ENCODE data around the gene NCAPG2.
"Not testable (repeated sequence)": the region's sequence is repeated elsewhere in the genome, so short reads cannot be mapped to it uniquely, and the experiment has no call there.

The NCAPG2 gene

DNA sequence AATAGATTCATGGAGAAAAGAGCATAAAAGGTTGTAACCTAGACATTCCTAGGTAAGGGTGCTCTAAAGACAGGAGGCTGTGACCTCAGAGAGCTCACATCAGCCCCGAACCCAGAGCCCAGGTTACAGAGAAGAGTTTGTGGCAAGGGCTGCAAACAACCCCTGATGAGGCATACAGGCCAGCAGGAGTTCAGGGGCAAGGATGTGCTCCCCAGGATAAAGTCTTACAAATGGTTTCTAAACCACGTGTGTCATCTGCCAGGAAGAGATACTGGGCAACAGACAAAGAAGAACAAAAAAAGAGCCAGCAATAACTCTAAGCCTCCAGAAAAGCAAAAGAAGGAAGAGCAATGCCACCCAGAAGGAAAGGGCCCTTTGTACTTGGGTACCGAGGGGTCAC lies 27.7 kb downstream of the NCAPG2 start:
- DNase-seq (ENCODE audit: low read depth in 4 of 4, low spot score in 1 of 4): no peak

DNA sequence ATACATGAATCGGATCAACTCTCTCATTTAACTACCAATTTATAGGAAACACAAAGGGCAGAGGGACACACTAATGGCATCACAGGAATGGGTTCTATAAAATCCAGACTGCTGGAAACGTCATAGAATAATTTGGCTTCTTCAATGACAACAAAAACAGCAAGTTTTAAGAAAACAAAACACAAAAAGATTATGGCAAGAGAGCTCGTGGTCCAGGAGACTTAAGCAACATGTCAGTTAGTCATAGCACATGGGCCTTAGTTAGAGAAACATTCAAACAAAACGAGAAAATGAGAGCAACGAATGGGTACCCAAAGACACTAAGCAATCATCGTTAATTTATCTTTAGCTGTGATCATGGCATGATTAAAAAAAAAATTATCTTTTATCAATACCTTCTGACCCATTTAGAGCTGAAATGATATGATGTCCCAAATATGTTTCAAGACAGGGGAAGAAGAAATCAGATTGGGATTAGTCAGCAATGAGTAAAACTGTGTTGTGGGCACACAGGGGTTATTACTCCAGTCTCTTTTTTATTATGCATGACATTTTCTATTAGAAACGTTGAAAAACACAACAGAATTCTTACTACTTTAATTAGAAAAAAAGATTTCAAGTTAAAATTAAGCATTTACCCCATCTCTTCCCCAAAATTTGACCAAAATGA lies 28.3 kb downstream of the NCAPG2 start:
- DNase-seq (ENCODE audit: low read depth in 4 of 4, low spot score in 1 of 4): no peak

DNA sequence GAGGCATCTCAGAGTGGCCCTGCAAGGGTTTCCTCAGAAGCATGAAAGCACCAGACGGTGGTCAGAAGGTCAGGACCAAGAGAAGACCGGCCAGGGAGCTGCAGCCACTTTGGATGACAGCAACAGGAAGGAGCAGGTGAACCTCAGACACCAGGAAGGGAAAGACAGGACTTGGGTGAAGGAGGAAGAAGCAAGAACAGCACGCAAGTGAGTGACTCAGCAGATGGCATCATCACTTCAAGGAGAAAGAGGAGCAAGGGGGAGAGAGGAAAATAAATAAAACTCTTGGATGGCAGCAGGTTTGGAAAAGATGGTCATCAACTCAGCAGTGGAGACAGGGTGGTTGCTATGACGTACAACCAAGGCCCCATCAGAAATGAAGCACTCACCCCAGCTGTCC lies 31.6 kb downstream of the NCAPG2 start:
- DNase-seq (ENCODE audit: low read depth in 4 of 4, low spot score in 1 of 4): no peak

DNA sequence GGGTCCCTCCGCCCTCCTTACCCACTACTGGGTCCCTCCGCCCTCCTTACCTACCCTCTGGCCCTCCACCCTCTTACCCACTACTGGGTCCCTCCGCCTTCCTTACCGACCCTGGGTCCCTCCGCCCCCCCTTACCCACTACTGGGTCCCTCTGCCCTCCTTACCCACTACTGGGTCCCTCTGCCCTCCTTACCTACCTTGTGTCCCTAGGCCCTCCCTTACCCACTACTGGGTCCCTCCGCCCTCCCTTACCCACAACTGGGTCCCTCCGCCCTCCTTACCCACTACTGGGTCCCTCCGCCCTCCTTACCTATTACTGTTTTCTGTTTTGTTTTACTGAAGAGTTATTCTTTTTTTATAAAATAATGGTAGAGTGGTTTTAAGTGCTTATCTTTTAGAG lies 36.5 kb downstream of the NCAPG2 start:
- DNase-seq (ENCODE audit: low read depth in 4 of 4, low spot score in 1 of 4): not testable (repeated sequence)

DNA sequence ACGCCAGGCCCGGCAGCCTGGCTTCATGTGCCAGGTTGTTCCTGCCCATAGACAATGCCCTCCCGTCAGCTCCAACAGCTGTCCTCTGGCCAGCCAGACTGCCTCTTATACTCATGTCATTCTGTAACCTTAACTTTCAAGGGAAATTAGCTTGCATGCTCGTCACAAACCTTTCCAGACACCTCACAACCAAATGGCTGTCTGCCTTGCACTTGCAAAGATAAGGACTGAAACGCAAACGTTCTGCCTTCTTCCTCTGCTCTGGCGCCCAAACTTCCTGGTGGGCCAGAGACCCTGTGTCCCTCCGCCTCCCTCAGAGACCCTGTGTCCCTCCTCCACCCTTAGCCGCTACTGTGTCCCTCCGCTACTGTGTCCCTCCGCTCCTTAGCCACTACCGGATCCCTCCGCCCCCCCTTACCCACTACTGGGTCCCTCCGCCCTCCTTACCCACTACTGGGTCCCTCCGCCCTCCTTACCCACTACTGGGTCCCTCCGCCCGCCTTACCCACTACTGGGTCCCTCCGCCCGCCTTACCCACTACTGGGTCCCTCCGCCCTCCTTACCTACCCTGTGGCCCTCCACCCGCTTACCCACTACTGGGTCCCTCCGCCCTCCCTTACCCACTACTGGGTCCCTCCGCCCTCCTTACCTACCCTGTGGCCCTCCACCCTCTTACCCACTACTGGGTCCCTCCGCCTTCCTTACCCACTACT lies 37.5 kb downstream of the NCAPG2 start:
- DNase-seq (ENCODE audit: low read depth in 4 of 4, low spot score in 1 of 4): not testable (repeated sequence)

DNA sequence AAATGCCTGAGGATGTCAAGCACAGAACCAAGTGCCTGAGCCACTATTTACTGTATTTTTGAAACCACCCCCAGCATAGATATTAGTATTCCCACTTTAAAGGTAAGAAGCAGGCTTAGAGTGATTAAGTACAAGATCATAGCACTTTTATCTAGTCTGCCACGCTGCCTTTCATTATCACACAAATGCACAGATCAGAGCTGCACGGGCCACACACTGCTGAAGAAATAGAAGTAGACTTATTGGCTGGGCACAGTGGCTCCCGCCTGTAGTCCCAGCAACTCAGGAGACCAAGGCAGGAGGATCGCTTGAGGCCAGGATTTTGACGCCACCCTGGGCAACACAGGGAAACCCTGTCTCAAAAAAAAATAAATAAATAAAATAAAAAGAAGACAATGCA lies 38.2 kb downstream of the NCAPG2 start:
- DNase-seq (ENCODE audit: low read depth in 4 of 4, low spot score in 1 of 4): no peak

DNA sequence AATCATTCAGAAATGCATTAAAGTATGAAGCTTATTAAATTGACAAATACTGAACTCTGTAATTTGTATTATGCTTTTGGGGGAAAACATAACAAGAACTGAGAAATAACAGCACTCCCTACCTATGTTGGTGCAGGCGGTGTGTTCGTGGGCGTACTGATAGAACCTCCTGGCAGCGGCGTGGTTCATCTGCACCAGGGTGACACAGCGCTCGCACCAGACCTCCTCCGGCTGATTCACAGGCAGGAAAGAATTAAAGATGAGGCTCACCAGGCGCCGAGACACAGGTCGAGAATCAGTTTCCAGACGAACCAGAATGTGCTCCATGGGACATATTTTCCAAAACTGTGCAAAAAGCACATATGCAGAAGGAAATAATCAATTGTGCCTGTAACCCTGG lies 40.2 kb downstream of the NCAPG2 start:
- no peak for DNase-seq (ENCODE audit: low read depth in 4 of 4, low spot score in 1 of 4)

DNA sequence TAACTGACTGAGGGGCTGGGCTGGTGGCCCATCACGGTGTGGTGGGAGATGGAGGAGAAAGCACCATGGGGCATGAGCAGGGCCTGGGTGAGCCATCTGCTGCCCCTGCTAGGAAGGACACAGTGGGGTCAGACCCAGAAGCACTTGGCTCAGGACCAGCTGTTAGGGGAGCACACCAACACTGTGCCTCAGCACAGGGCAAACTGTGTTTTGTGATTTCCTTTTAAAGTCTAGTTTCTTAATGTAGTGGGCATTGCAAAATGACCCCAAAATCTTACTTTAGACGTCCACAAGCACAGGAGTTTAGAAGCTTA lies 41.2 kb downstream of the NCAPG2 start:
- no peak for DNase-seq (ENCODE audit: low read depth in 4 of 4, low spot score in 1 of 4)

DNA sequence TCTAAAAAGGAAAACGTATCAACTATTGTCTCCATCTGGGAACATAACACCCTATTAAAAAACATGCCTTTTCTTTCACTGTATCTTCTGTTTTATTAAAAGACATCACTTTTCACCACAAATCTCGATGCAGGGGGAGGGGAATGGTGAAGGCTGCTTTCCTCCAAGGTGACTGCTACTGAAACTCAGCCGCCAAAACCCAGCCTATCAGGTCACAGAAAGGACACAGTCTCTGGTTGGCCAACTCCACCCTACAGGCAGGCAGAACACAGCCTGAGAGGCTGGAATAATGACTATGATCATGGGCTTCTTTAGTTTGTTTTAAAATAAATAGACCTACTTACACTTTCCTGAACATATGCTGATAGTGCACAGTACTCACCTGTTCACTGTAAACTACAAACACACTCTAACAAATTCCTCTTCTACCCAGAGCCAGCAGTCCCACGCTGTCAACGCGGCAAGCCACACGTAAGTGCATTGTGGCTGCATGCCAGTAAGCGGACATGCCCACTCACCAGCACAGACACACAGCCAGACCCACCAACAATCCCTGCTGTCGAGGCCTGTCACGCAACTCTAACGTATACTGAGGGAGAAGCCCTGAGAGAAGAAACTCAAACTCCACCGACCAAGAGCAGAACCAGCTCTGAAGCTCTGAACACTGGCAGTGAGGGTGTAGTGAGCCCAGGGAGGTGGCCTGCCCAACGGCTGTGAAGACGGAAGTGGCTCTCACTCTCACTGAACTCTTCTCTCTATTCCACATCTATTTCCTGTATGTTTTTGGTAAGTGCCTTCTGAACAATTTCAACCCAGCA lies 41.8 kb downstream of the NCAPG2 start:
- DNase-seq (ENCODE audit: low read depth in 4 of 4, low spot score in 1 of 4): no peak

DNA sequence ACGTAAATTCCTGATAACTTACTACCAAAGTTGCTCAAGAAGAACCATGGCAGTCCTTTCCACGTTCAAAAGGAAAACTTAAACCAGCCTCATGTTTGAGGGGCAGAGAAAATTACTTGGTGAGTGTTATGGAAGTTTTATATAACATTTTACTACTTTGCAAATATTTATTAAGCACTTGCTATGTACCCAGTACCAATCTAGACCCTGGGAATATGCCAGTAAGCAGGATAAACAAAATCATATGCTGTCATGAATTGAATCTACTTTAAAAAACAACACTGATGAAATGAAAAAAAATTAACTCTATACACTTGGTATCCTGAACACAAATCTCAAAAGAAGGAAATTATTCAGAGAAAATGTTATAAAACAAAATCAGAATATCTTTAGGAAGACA lies 46.1 kb downstream of the NCAPG2 start:
- no peak for DNase-seq (ENCODE audit: low read depth in 4 of 4, low spot score in 1 of 4)

DNA sequence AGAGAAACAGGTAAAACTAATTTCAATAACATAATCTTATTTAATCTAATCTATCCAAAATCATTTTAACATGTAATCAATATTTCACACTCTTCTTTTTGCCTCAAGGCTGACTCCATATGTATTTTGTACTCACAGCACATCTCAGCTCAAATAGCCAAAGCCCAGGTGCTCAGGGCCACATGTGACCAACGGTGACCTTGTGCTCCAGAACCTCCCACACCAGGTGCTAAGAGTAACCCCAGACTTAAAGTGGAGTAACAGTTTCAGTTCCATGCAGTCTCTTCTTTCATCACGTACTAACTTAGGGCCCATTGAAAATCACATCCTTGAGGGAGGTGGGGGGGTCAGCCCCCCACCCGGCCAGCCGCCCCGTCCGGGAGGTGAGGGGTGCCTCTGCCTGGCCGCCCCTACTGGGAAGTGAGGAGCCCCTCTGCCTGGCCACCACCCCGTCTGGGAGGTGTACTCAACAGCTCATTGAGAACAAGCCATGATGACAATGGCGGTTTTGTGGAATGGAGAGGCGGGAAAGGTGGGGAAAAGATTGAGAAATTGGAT lies 47.3 kb downstream of the NCAPG2 start:
- no peak for DNase-seq (ENCODE audit: low read depth in 4 of 4, low spot score in 1 of 4)

DNA sequence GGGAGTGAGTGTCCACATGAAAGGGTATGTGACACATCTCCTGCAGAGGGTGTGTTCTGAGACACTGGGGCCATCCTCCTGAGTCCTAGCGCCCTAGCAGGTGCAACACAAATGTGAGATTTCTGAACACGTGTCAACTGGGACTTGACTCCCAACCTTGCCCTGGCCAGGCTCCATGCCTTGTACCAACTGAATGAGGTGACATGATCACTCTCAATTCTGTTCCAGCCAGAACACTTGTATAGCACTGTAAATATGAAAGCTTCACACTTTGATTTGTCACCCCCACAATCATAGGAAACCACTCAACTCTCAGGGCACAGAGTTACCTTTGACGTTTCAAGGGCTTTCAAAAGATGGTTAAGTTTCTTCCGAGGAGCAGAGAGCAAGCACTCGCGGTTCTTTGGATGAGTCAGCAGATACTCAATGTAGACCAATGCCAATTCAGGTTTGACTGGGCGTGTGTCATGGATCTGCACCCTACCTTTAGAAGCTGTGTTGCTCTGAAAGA lies 48.6 kb downstream of the NCAPG2 start:
- peak in 3 of 4 experiments; percentile 21 to 57 (median 36) for DNase-seq (ENCODE audit: low read depth in 4 of 4, low spot score in 1 of 4)

DNA sequence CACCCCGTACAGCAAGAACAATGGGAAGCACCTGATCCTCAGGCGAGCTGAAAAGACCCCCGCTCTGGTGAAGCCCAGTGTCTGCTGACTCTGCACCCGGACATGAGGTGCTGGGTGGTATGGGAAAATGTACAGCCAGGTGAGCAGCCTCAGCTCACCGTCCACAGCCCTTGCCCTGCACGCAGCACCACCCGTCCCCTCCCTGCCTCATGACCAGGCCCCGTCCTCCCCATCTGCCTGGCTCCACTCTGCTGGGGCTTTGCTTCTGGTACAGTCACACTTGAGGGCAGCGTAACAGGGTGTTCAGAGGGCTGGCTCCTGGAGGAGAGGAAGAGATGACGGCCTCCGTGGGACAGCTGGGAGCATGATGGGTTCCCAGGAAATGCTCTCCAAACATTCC lies 49.1 kb downstream of the NCAPG2 start:
- no peak for DNase-seq (ENCODE audit: low read depth in 4 of 4, low spot score in 1 of 4)

DNA sequence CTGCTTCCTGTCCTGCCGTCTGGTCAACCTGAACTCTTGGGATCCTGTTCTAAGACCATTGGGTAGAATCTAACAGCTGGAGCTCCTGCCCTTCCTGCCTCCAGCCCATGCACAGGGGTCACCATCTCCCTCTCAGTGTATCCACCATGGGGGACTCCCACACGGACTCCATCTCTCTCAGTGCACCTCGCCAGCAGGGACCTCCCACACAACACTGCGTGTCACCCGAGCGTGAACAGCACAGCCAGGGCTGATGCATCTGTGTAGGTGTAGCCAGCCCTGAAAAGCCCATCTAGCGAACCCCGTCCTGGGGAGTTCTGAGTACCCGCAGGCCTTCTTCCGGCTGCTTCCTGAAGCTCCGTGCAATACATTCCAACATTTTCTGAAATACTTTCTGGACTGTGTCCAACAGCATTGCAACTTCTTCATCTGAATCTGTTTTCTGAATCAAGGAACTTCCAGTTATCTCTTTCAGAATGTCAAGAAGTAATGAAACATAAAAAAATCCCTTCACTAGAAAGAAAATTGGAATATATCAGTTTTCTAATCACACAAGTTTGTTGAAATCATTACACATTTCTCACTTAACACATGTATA lies 52.5 kb downstream of the NCAPG2 start:
- DNase-seq (ENCODE audit: low read depth in 4 of 4, low spot score in 1 of 4): no peak

DNA sequence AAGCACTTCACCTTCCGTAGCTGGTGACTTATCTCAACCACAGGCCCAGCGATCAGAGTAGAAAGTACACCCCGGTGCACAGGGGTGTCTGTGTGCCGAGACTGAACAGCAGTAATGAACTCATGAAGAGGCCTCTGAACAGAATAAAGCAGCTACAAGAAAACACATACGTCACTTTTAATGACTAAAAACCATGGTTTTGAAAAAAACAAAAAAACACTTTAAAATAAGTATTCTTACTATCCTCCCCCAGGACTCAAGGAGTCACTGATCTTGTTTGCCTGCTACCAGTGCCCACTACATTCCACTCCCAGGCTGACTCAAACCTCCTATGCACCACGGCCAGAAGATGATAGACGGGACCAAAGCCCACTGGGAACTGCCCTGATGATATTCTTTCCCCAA lies 53.8 kb downstream of the NCAPG2 start:
- DNase-seq (ENCODE audit: low read depth in 4 of 4, low spot score in 1 of 4): no peak

DNA sequence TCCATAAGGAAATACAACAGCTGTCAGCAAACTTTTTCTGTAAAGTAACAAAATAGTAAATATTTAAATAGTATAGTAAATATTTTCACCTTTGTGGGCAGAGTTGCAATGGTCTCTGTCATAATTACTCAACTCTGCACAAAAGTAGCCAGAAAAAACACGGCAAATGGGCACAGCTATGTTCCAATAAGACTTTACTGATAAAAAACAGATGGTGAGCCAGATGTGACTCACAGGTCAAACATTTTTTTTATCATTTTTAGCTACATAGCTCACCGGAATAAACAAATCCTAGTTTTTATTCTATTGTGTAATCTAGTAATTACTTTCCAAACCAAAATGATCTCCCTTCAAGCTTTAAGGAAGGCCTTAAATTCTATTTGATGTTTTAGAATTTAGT lies 55.3 kb downstream of the NCAPG2 start:
- no peak for DNase-seq (ENCODE audit: low read depth in 4 of 4, low spot score in 1 of 4)

DNA sequence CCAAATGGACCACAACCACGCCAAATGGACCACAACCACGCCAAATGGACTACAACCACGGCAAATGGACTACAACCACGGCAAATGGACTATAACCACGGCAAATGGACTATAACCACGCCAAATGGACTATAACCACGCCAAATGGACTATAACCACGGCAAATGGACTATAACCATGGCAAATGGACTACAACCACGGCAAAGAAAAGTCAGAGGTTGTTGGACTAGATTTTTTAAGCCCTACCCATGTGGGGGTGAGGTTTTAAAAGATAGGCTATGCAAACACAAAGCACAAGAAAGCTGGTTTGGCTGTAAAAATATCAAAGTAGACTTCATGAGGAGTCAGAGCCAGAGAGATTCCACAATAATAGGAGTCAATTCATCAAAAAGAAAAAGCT lies 55.8 kb downstream of the NCAPG2 start:
- DNase-seq (ENCODE audit: low read depth in 4 of 4, low spot score in 1 of 4): no peak

DNA sequence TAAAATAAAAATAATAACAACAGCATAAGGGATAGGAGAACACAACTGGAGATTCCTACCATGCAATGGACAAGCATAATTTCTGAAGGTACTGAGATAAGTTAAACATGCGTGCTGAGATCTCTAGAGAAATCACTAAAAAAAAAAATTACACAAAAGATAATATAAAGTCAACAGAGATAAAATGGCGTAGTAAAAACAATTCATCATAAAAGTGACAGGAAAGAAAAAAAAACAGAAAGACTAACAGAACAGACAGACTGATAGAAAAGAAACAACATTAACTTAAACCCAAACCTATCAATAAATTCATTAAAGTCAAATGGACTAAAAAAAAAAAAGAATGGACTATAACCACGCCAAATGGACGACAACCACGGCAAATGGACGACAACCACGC lies 56.4 kb downstream of the NCAPG2 start:
- no peak for DNase-seq (ENCODE audit: low read depth in 4 of 4, low spot score in 1 of 4)

DNA sequence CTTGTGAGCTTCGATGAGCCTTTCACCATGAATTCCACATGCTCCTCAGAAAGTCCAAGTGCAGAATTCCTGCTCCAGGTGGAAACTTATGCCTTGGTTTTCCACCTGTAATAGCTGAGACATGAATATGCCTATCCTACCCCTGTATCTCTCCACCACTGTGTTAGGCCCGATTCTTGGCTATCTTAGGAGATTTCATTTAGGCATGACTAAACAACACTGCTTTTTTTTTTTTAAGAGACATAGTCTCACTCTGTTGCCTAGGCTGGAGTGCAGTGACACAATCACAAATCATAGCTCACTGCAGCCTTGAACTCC lies 57.2 kb downstream of the NCAPG2 start:
- DNase-seq (ENCODE audit: low read depth in 4 of 4, low spot score in 1 of 4): no peak

DNA sequence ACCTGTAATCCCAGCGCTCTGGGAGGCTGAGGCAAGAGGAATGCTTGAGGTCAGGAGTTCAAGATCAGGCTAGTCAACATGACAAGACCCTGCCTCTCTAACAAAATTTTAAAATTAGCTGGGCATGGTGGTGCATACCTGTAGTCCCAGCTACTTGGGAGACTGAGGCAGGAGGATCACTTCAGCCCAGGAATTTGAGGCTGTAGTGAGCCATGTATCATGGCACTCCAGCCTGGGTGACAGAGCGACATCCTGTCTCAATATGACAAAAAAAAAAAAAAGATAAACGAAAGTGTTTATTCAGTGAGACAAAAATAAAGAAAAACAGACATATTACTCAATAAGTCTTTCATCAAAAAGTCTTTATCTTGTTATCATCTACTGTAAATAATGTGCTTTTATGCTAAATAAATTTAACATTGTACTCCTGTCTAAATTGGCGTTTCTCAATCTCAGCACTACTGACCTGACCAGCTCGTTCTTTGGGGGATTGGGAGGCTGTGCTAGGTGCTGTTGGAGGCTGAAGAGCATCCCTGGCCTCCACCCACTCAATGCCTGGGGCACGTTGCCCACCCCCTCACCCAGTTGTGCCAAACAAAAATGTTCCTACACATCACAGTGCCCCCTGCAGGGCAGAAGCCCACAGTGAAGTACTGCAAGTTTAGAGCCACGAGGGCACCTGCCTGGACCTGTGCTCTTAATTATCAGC lies 57.7 kb downstream of the NCAPG2 start:
- peak in 1 of 4 experiments; percentile 9 for DNase-seq (ENCODE audit: low read depth in 4 of 4, low spot score in 1 of 4)

DNA sequence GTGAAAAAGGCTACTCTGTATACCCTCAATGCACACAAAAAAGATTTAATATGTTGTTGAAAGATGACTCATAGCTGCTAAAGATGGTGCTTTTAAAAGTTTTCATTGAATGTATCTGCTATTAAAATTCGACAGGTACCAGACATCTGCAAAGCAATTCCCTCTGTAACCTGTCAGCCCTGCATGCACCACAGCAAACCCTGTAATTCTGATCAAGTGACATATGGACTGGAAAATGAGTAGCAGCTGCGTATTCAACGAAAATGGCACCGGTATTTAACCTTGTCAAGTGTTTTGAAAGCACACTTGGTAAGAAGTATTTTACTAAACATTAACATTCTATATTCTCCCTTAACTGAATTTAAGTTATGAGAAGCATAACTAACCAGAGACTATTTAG lies 58.8 kb downstream of the NCAPG2 start:
- no peak for DNase-seq (ENCODE audit: low read depth in 4 of 4, low spot score in 1 of 4)
